RPMI8226 (cell line): Measurements from ENCODE around the gene IL25.
"Not testable (repeated sequence)": the region's sequence is repeated elsewhere in the genome, so short reads cannot be mapped to it uniquely, and the experiment has no call there.

Source experiments
- DNase-seq: peaks from one replicate; pipeline ENCODE4 v3.0.0-alpha.2; 2015

The IL25 gene

GRCh38 chr14:23372509-23372908 is at the start of gene IL25:
IL25 (plus strand) TSS chr14:23372809.
- DNase-seq, result no peak

DNA sequence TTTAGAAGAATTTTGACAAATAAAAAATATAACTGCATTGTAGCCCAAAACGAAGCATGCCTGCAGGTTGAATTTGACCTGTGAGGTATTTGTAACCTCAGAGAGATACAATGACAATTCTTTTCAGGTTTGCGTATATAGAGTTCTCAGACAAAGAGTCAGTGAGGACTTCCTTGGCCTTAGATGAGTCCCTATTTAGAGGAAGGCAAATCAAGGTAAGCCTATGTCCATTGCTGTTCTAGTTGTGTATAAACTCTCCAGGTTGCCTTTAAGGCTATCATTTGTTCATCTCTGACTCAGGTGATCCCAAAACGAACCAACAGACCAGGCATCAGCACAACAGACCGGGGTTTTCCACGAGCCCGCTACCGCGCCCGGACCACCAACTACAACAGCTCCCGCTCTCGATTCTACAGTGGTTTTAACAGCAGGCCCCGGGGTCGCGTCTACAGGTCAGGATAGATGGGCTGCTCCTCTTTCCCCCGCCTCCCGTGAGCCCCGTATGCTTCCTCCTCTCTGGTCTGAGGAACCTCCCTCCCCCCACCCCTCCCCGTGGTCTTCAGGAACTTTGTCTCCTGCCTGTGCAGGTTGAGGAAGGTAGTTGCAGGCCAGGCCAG is 48.7 kb upstream of the IL25 start:
- no peak for DNase-seq

GRCh38 chr14:23324455-23324846 is 48.2 kb upstream of the IL25 start:
- no peak for DNase-seq

- DNase-seq, result no peak
Observed at GRCh38 chr14:23324993-23325392, 47.6 kb upstream of the IL25 start.

GRCh38 chr14:23325746-23326145 is 46.9 kb upstream of the IL25 start:
- DNase-seq, result not testable (repeated sequence)

- DNase-seq, result no peak
Observed at GRCh38 chr14:23326491-23327332, 45.9 kb upstream of the IL25 start.

GRCh38 chr14:23327947-23328744 is 44.5 kb upstream of the IL25 start:
- DNase-seq, result peak; percentile 70

DNA sequence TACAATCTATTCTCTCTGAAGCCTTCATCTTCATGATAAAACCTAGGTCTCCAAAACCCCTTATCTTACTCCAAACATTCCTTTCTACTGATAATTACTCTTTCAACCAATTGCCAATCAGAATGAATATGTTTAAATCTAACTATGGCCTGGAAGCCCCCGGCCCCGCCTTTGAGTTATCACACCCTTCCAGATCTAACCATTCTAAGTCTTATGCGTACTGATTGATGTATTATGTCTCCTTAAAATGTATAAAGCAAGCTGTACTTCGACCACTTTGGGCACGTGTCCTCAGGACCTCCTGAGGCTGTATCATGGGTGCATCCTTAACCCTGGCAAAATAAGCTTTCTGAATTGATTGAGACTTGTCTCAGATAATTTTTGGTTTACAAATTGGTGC is 37.0 kb upstream of the IL25 start:
- no peak for DNase-seq

DNA sequence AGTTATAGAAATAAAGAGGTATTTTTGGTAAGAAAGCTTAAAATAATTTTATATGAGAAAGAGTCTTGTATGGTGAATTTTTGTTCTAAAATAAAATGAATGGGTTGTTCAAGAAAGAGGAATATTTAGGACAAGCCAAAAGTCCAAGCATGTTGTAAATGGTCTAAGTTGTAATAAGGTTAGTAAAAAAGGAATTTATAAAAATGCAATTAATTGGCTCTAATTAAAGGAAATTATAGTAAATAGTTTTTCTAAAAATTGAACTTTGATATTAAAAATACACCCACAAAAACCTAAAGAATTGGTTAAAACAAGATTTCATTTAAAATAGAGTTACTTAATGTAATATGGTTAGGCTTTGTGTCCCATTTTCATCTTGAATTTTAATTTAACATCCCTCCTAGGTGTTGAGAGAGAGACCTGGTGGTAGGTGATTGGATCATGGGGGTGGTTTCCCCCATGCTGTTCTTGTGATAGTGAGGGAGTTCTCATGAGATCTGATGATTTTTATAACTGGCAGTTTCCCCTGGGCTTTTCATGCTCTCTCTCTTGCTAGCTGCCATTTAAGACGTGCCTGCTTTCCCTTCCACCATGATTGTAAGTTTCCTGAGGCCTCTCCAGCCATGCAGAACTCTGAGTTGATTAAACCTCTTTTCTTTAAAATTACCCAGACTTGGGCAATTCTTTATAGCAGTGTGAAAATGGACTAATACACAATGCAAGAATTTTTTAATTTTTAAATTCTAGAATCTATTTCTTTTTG is 32.9 kb upstream of the IL25 start:
- DNase-seq, result no peak

GRCh38 chr14:23344481-23344880 is 28.1 kb upstream of the IL25 start:
- no peak for DNase-seq

GRCh38 chr14:23345987-23346692 is 26.5 kb upstream of the IL25 start:
- no peak for DNase-seq

DNA sequence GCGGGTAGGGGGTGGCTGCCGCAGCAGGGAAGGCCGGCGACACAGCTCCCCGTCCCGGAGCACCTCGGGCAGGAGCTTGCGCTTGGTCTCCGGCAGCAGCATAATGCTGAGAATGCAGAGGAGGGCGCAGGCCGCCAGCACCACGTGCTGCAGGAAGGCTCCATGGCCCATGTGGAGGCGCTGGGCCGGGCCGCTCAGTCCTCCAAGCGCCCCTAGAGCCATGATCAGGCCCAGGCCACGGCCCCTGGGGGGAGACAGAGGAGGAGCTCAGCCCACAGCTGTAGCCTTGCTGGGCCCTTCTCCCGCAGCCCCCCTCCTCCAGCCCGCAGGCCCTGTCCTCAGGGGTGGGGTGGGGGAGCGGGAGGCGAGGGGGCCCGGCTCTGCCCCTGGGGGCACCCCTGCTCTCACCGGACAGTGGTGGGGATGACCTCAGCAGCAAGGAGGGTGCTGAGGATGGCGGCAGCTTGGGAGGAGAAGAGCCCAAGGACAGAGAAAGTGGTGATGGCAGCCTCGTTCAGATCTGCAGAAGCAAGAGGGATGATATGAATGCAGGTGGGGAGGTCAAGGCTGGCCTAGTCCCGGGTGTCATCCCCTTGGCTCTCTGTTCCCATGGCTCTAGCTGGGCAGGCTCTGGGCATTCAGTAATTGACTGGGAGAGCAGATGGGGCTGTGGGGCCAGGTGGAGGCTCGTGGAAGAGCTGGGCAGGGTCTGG is 25.8 kb upstream of the IL25 start:
- no peak for DNase-seq

- DNase-seq, result no peak
Observed at GRCh38 chr14:23347406-23348296, 25.0 kb upstream of the IL25 start.

- DNase-seq, result no peak
Observed at GRCh38 chr14:23348297-23348655, 24.3 kb upstream of the IL25 start.

GRCh38 chr14:23349156-23349845 is 23.3 kb upstream of the IL25 start:
- no peak for DNase-seq

DNA sequence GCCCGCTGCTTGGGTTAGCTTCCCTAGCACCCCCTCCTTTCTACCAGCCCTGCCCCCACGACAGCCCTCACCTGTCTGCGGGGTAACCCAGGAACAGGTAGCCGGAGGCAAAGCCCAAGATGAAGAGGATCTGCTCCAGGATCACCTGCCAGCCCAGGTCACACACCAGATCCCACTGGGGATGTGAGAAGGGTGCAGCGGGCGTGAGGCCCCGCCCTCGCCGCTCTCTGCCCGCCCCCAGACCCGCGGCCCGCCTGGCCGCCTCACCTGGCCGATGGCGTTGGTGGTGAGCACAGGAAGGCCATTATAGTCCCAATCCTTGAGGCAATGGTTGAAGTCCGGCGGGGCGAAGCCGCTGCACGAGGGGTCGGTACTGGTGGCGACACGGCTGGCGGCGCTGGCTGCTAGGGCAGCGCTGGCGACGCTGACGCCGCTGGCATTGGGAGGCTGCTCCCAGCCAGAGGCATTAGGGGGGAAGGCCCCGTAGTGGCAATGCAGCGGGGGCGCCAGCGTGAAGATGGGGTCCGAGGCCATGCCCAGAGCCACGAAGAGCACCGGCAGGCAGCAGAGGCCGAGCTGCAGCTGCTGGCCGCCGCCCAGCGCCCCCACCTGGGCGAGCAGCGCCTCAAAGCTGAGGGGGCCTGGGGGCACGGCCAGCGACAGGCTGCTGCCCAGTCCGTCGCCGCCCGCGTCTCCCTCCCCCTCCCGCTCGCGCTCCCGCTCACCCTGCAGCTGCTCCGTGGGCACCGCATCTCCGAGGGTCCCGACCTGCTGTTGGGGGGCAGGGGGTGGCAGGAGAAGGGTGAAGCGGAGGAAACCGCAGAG is 20.7 kb upstream of the IL25 start:
- DNase-seq, result no peak

DNA sequence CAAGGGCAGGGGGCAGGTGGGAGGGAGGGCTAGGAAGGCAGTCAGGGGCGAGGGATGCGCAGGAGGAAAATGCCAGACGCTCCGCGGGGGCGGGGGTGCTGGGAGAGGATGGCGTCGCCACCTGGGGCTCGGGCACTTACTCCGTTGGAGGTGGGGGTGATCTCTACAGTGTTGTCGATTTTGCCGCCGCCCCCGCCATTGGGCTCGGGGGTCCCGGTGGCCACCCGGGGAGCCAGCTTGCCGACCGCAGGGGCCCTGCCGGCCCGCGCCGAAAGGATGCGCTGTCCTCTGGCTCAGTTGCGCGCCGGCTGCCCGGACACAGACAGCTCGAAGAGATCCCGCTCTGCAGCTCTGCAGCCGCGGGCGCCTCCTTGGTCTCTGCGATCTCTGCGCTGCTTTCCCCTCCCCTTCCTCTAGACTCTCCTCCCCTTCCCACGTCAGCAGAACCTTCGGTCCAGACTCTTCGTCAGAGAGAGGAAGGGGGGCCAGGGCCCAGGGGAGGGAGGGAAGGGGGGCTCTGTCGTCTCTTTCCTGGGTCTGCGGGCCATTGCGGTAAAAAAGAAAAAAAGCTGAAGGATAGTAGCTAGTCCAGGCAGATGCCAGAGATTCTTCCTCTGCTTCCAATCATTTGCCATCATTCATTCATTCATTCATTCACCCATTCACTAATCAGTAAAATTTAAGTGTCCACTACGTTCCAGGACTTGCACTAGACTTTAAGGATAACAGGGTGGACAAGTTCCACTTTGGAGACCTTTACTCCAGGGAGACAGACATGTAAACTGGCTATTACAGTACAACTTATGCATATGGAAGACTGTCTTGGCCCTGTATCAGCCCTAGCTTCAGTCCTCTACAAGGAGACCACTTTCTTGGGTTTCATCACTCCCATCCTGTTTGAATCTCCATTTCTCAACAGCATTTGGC is 19.8 kb upstream of the IL25 start, which contains the start of gene SLC22A17:
Gene SLC22A17 (minus strand): TSS at position 382 of the 927 bp plus-strand sequence.
- DNase-seq, result peak; percentile 30

- DNase-seq, result no peak
Observed at GRCh38 chr14:23353433-23353780, 19.2 kb upstream of the IL25 start.
